Osteoblast (primary cell): Measurements from ENCODE around the gene CHST11. TPM values are rescaled to one million over a fixed set of nuclear protein-coding genes. Genes with fewer than 3 reads are reported as not detected.

Experiments used
- DNase-seq: peaks from one replicate; pipeline ENCODE4 v3.0.0; 2011; ENCODE audit warnings: low spot score, mixed read lengths; ENCODE audit not compliant: insufficient read length; ENCODE audit errors: missing footprints
- H2AFZ ChIP-seq: 2 replicates; pipeline ENCODE4 v1.6.0; 2011; ENCODE audit warnings: mild to moderate bottlenecking, low read length
- H3K27ac ChIP-seq: 2 replicates; pipeline ENCODE4 v1.5.1; 2011; ENCODE audit warnings: mild to moderate bottlenecking, low read depth, low read length, moderate library complexity
- H3K27me3 ChIP-seq: 2 replicates; pipeline ENCODE4 v1.6.0; 2012; ENCODE audit warnings: mild to moderate bottlenecking, control low read depth, inconsistent platforms, low read length, moderate library complexity; ENCODE audit not compliant: insufficient read depth
- H3K36me3 ChIP-seq: 2 replicates; pipeline ENCODE4 v1.5.1; 2011; ENCODE audit warnings: mild to moderate bottlenecking, low read length, control low read depth, moderate library complexity; ENCODE audit not compliant: insufficient read depth
- H3K4me1 ChIP-seq: 2 replicates; pipeline ENCODE4 v1.5.1; 2011; ENCODE audit warnings: mild to moderate bottlenecking, low read length, control low read depth, moderate library complexity; ENCODE audit not compliant: insufficient read depth
- H3K4me2 ChIP-seq: 2 replicates; pipeline ENCODE4 v1.6.0; 2011; ENCODE audit warnings: mild to moderate bottlenecking, low read length; ENCODE audit not compliant: insufficient read depth
- H3K4me3 ChIP-seq: fragments of 200-600 bp; sonication (generic); 3 replicates; pipeline ENCODE4 v1.5.1; 2012; ENCODE audit warnings: mild to moderate bottlenecking, low read length, inconsistent platforms; ENCODE audit not compliant: insufficient read depth
- H3K79me2 ChIP-seq: 2 replicates; pipeline ENCODE4 v1.6.0; 2012; ENCODE audit warnings: mild to moderate bottlenecking, low read length, control low read depth, inconsistent platforms; ENCODE audit not compliant: insufficient read depth
- H3K9me3 ChIP-seq: 2 replicates; pipeline ENCODE4 v1.5.1; 2011; ENCODE audit warnings: low read depth, low read length, control low read depth
- H4K20me1 ChIP-seq: 2 replicates; pipeline ENCODE4 v1.6.0; 2012; ENCODE audit warnings: mild to moderate bottlenecking, low read length, control low read depth; ENCODE audit not compliant: insufficient read depth
- total RNA-seq: library from RNA; depleted of rRNA; stranded (reverse); fragments of >200 nt; gene quantifications from 2 replicates; pipeline ENCODE4 v1.2.3, GENCODE V29; 2012
- TF ChIP-seq, protein P1 (sequence below): IDR thresholded peaks from 2 replicates; pipeline ENCODE4 v1.5.1; 2011; ENCODE audit warnings: mild to moderate bottlenecking, low read depth, low read length, moderate library complexity; ENCODE audit errors: extremely low read depth

The CHST11 gene
- total RNA-seq, 1 donor: 24.6 TPM

DNA sequence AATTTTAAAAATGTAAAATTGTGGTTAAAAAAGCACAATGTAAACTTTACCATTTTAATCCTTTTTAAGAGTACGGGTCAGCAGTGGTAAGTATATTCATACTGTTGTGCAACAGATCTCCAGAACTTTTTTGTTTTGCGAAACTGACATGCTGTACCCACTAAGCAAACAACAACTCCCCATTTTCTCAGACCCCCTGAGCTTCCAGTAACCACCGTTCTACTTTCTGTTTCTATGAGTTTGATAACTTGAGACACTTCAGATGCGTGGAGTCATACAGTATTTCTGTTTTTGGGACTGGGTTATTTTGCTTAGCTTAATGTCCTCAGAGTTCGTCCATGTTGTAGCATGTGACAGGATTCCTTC is 38.0 kb downstream of the CHST11 start:
- no peak for DNase-seq
- H3K4me3 ChIP-seq: peak overlapping the region; percentile 51
- H3K36me3 ChIP-seq: no peaks in the 10 kb centered on the region
- H3K4me2 ChIP-seq: peak overlapping the region; percentile 76
- H3K27me3 ChIP-seq: no peaks in the 10 kb centered on the region
- H3K9me3 ChIP-seq: no peaks in the 10 kb centered on the region
- H2AFZ ChIP-seq: peak overlapping the region; percentile 81
- H3K79me2 ChIP-seq: peaks cover 30% of the 10 kb centered on the region
- TF ChIP-seq, protein P1, sequence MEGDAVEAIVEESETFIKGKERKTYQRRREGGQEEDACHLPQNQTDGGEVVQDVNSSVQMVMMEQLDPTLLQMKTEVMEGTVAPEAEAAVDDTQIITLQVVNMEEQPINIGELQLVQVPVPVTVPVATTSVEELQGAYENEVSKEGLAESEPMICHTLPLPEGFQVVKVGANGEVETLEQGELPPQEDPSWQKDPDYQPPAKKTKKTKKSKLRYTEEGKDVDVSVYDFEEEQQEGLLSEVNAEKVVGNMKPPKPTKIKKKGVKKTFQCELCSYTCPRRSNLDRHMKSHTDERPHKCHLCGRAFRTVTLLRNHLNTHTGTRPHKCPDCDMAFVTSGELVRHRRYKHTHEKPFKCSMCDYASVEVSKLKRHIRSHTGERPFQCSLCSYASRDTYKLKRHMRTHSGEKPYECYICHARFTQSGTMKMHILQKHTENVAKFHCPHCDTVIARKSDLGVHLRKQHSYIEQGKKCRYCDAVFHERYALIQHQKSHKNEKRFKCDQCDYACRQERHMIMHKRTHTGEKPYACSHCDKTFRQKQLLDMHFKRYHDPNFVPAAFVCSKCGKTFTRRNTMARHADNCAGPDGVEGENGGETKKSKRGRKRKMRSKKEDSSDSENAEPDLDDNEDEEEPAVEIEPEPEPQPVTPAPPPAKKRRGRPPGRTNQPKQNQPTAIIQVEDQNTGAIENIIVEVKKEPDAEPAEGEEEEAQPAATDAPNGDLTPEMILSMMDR: no peak
- peak overlapping the region; percentile 95 for H3K27ac ChIP-seq
- no peaks in the 10 kb centered on the region for H4K20me1 ChIP-seq
- H3K4me1 ChIP-seq: peaks cover 43% of the 10 kb centered on the region

DNA sequence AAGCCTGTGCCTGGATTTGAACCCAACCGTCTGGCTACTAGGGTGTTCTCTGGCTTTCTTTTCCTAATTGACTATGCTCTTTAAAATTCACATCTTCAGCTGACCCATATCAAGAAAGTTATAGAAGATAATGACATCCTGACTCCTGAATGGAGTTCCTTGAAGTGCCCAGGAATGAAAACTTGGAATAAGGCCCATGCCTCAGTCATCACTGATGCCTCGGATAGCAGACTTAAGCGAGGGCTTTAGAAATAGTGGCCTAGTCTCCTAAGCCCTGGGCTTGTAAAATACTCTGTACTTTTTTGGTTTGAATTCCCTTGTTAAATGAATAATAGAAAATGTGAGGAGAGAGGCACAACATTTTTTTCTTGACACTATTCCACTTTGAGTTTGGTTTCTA is 39.0 kb downstream of the CHST11 start:
- Histone ChIP-seq H3K9me3 (no peaks in the 10 kb centered on the region), H3K36me3 (no peaks in the 10 kb centered on the region), H2AFZ (no peak overlapping the region), H3K27me3 (no peaks in the 10 kb centered on the region), H3K4me1 (peaks cover 43% of the 10 kb centered on the region), H3K79me2 (peaks cover 32% of the 10 kb centered on the region), H3K27ac (peak overlapping the region; percentile 95), H3K4me3 (no peak overlapping the region), H4K20me1 (no peaks in the 10 kb centered on the region), H3K4me2 (peak overlapping the region; percentile 28)
- DNase-seq: no peak
- TF ChIP-seq, protein P1: no peak

DNA sequence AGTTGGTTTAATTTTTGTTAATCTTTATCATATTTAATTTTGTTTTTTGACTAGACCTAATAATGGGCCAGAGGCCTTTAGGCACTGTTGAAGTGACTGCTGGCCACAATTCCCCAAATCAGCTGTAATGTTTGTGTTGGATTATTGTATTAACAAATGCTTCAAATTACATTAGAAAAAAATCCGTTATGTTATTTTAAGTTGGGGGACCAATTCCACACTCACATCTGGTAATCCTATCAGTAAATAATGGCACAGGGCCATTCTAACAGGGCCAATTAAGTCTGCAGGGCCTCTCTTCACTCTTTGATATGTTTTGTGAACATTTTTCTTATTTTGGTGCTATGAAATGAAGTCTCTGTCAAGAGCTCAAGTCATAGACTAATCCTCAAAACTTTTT is 39.6 kb downstream of the CHST11 start:
- H4K20me1 ChIP-seq: no peaks in the 10 kb centered on the region
- H3K79me2 ChIP-seq: peaks cover 33% of the 10 kb centered on the region
- H3K27ac ChIP-seq: peak overlapping the region; percentile 95
- no peak for DNase-seq
- no peak overlapping the region for H3K4me2 ChIP-seq
- H2AFZ ChIP-seq: no peak overlapping the region
- no peaks in the 10 kb centered on the region for H3K27me3 ChIP-seq
- no peaks in the 10 kb centered on the region for H3K36me3 ChIP-seq
- TF ChIP-seq, protein P1: no peak
- H3K4me3 ChIP-seq: no peak overlapping the region
- no peaks in the 10 kb centered on the region for H3K9me3 ChIP-seq
- peaks cover 43% of the 10 kb centered on the region for H3K4me1 ChIP-seq

DNA sequence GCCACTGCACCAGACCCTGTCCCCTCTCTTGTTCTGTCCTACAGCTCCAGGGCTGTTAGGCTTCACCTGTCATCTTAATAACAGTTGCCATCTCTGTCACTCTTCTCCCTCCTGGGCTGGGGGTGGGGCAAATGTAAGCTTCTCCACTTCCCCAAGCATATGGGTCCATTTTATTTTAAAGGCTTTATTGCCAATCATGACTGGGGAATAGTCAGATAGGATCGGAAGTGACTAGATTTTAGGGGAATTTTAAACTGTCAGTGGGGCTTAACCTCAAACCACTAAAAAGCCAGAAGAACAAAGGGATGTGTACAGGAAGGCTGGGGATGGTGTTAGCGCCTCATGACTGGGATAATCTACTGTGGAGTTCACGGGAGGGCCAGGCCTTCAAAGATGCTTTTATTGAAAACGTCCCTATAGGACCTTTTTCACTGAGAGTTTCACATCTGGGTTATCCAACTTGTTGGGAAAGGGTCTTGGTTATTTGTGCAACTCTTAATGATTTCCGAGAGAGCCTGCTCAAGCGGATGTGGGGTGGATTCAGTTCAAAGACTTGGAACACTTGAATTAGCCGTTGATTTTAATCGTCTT is 41.6 kb downstream of the CHST11 start:
- peak; percentile 25 for DNase-seq
- Histone ChIP-seq H2AFZ (no peak overlapping the region), H3K4me2 (no peak overlapping the region), H3K79me2 (peaks cover 26% of the 10 kb centered on the region), H3K9me3 (no peaks in the 10 kb centered on the region), H4K20me1 (peaks cover 2% of the 10 kb centered on the region), H3K27ac (no peak overlapping the region), H3K4me3 (no peak overlapping the region), H3K27me3 (no peaks in the 10 kb centered on the region), H3K4me1 (peaks cover 39% of the 10 kb centered on the region), H3K36me3 (no peaks in the 10 kb centered on the region)
- TF ChIP-seq, protein P1: no peak
